WTC11 (cell line): ENCODE results near the gene NHERF1. TPM values are rescaled to one million over a fixed set of nuclear protein-coding genes. Genes with fewer than 3 reads are reported as not detected.

Source experiments
- ATAC-seq: fragments of 200-7000 bp; cut with Tn5 transposase; 2 replicates; pipeline ENCODE4 v1.10.0; 2021; ENCODE audit warnings: mild to moderate bottlenecking, moderate library complexity
- CTCF ChIA-PET: fragments of 300-600 bp; sonication (Branson Sonifier 250); formaldehyde crosslinking; loops from one replicate; lab custom pipeline; 2021; ENCODE audit warnings: antibody characterized with exemption; lab: Charles Lee
- POLR2A ChIA-PET: fragments of 350-600 bp; sonication (Branson Sonifier 250); formaldehyde crosslinking; loops from one replicate; lab custom pipeline; 2021; ENCODE audit warnings: antibody characterized with exemption; lab: Charles Lee
- DNase-seq: peaks from one replicate; pipeline ENCODE4 v3.0.0; 2021; ENCODE audit warnings: low spot score
- H3K27ac Mint-ChIP-seq: 2 replicates; pipeline ENCODE4 v1.8.0; 2021; ENCODE audit warnings: mixed read lengths
- H3K27me3 Mint-ChIP-seq: 2 replicates; pipeline ENCODE4 v1.8.0; 2021; ENCODE audit warnings: low read depth, mild to moderate bottlenecking, moderate library complexity, mixed read lengths
- H3K36me3 Mint-ChIP-seq: 2 replicates; pipeline ENCODE4 v1.8.0; 2021; ENCODE audit warnings: mixed read lengths
- H3K4me1 Mint-ChIP-seq: 2 replicates; pipeline ENCODE4 v1.8.0; 2022; ENCODE audit warnings: mixed read lengths
- H3K4me3 Mint-ChIP-seq: 2 replicates; pipeline ENCODE4 v1.8.0; 2021; ENCODE audit warnings: mild to moderate bottlenecking, moderate library complexity, mixed read lengths
- H3K9me3 Mint-ChIP-seq: 2 replicates; pipeline ENCODE4 v1.8.0; 2021; ENCODE audit warnings: mixed read lengths
- ARID4B ChIP-seq: sonication (generic); formaldehyde crosslinking; IDR thresholded peaks from 2 replicates; pipeline ENCODE4 v1.8.0; 2023; ENCODE audit warnings: missing genetic modification reagents, mild to moderate bottlenecking, borderline replicate concordance
- ATF3 ChIP-seq: sonication (generic); formaldehyde crosslinking; conservative IDR thresholded peaks from 2 replicates; pipeline ENCODE4 v1.8.1; 2022; ENCODE audit warnings: mild to moderate bottlenecking, missing genetic modification reagents
- CDX4 ChIP-seq: fragments of 250-450 bp; sonication (Bioruptor Pico); IDR thresholded peaks from 2 replicates; pipeline ENCODE4 v1.9.0; 2021; ENCODE audit warnings: moderate library complexity, mild to moderate bottlenecking, inconsistent platforms, borderline replicate concordance
- ESRRA ChIP-seq: sonication (generic); formaldehyde crosslinking; IDR thresholded peaks from 2 replicates; pipeline ENCODE4 v1.8.1; 2022; ENCODE audit warnings: mild to moderate bottlenecking, missing genetic modification reagents, borderline replicate concordance
- FOXK1 ChIP-seq: sonication (generic); formaldehyde crosslinking; IDR thresholded peaks from 2 replicates; pipeline ENCODE4 v1.8.0; 2022; ENCODE audit warnings: mild to moderate bottlenecking, moderate library complexity, missing genetic modification reagents
- GABPB1 ChIP-seq: sonication (generic); formaldehyde crosslinking; IDR thresholded peaks from 2 replicates; pipeline ENCODE4 v1.8.1; 2023; ENCODE audit warnings: mild to moderate bottlenecking, missing genetic modification reagents
- HMGXB4 ChIP-seq: sonication (generic); formaldehyde crosslinking; IDR thresholded peaks from 2 replicates; pipeline ENCODE4 v1.8.1; 2023; ENCODE audit warnings: mild to moderate bottlenecking, moderate library complexity, missing genetic modification reagents
- MAX ChIP-seq: sonication (generic); formaldehyde crosslinking; IDR thresholded peaks from 2 replicates; pipeline ENCODE4 v1.8.0; 2022; ENCODE audit warnings: mild to moderate bottlenecking, missing genetic modification reagents
- SP1 ChIP-seq: sonication (generic); formaldehyde crosslinking; conservative IDR thresholded peaks from 2 replicates; pipeline ENCODE4 v1.8.1; 2022; ENCODE audit warnings: missing genetic modification reagents
- TEAD1 ChIP-seq: sonication (generic); formaldehyde crosslinking; IDR thresholded peaks from 2 replicates; pipeline ENCODE4 v1.8.0; 2022; ENCODE audit warnings: mild to moderate bottlenecking, missing genetic modification reagents
- TEAD4 ChIP-seq: sonication (generic); formaldehyde crosslinking; IDR thresholded peaks from 2 replicates; pipeline ENCODE4 v1.8.0; 2022; ENCODE audit warnings: mild to moderate bottlenecking, missing genetic modification reagents
- TP53 ChIP-seq: sonication (generic); formaldehyde crosslinking; IDR thresholded peaks from 2 replicates; pipeline ENCODE4 v1.8.1; 2023; ENCODE audit warnings: mild to moderate bottlenecking, missing genetic modification reagents
- USF1 ChIP-seq: sonication (generic); formaldehyde crosslinking; IDR thresholded peaks from 2 replicates; pipeline ENCODE4 v1.8.0; 2022; ENCODE audit warnings: mild to moderate bottlenecking, missing genetic modification reagents
- ZNF423 ChIP-seq: fragments of 250-450 bp; sonication (Bioruptor Pico); IDR thresholded peaks from 2 replicates; pipeline ENCODE4 v2.1.2; 2022; ENCODE audit warnings: mild to moderate bottlenecking, moderate library complexity
- total RNA-seq: library from RNA; stranded (reverse); gene quantifications from 3 replicates; pipeline ENCODE4 v1.2.3, GENCODE V29; 2021

NHERF1 gene
- total RNA-seq, 1 experiment from 2014 or later: 111 TPM

- peaks cover 18% of the 10 kb centered on the region for H3K27me3 Mint-ChIP-seq
- no peaks in the 10 kb centered on the region for H3K9me3 Mint-ChIP-seq
- H3K36me3 Mint-ChIP-seq: no peaks in the 10 kb centered on the region
- DNase-seq (peak; percentile 70), ATAC-seq (peak; percentile 58)
- peak within 1 kb of the TSS; percentile 22; the same call in 1 of the 2 replicates for H3K27ac Mint-ChIP-seq
- H3K4me3 Mint-ChIP-seq: peak within 1 kb of the TSS; percentile 81
- H3K4me1 Mint-ChIP-seq: peaks cover 27% of the 10 kb centered on the region
- TF ChIP-seq ARID4B (CRISPR knock-in tag): peak; percentile 72; the same call in 1 of the 2 replicates
- peak; percentile 32; the same call in 1 of the 2 replicates for TF ChIP-seq MAX
- peak; percentile 30; the same call in 1 of the 2 replicates for TF ChIP-seq TEAD1 (CRISPR knock-in tag)
- TF ChIP-seq USF1: no peak
- TF ChIP-seq GABPB1 (CRISPR knock-in tag): peak; percentile 78
- peak; percentile 41; the same call in 1 of the 2 replicates for TF ChIP-seq TP53 (CRISPR knock-in tag)
- peak; percentile 44; the same call in 1 of the 2 replicates for TF ChIP-seq SP1 (CRISPR knock-in tag)
- peak; percentile 84 for TF ChIP-seq ZNF423 (CRISPR knock-in tag)
- 0 out of 2 replicates have a peak, but pooled peaks have one; percentile 22 for TF ChIP-seq TEAD4 (CRISPR knock-in tag)
- no peak for TF ChIP-seq ESRRA (CRISPR knock-in tag)
- TF ChIP-seq CDX4 (CRISPR knock-in tag): no peak
- TF ChIP-seq FOXK1: 0 out of 2 replicates have a peak, but pooled peaks have one; percentile 20
- peak; percentile 86 for TF ChIP-seq HMGXB4 (CRISPR knock-in tag)
- no peak for TF ChIP-seq ATF3
- TF ChIP-seq, all 79 proteins: peak for 10
- ChIA-PET CTCF (interaction anchor here (0.5 to 5.2 kb wide), 67 partner anchors 7 to 379 kb away, joined by 3 to 296 read pairs (median 5); partner anchors contain the start of genes CD300A, CD300H, FDXR and GRIN2C), POLR2A (interaction anchor here (0.6 to 3.2 kb wide), 10 partner anchors 8 to 282 kb away, joined by 3 to 13 read pairs (median 4); partner anchors contain the start of gene NAT9)
Measured at GRCh38 chr17:74736513-74737298, 11.7 kb upstream of the NHERF1 start, which contains the start of gene RAB37. Gene RAB37 (plus strand): TSS chr17:74737256. CDS start chr17:74737273, 17 bp downstream.
